Stromal cell of bone marrow (primary cell): ENCODE measurements around the gene FGFR3.

Experiments used
- DNase-seq: peaks from one replicate; pipeline ENCODE4 v3.0.0-alpha.2; 2012; ENCODE audit warnings: low read depth

The FGFR3 gene

DNA sequence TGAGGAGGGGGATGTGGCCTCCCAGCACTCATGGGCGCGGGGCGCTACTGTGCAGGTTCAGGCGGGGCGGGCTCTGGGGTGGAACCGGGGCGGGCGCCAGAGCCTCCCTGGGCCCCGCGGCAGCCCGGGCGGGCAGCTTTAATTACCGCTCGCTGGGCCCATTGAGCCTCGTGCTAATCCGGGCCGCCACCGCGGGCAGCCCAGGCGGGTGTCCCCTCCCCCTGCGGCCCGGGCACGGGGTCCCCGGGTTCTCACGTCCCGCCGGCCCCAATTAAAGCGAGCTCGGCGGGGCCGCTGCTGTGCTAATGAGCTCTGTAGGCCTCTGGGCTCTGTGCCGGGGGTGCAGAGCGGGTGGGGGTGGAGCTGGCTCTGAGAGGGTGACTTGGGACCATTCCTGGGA lies 22.8 kb upstream of the FGFR3 start:
- DNase-seq, result no peak

DNA sequence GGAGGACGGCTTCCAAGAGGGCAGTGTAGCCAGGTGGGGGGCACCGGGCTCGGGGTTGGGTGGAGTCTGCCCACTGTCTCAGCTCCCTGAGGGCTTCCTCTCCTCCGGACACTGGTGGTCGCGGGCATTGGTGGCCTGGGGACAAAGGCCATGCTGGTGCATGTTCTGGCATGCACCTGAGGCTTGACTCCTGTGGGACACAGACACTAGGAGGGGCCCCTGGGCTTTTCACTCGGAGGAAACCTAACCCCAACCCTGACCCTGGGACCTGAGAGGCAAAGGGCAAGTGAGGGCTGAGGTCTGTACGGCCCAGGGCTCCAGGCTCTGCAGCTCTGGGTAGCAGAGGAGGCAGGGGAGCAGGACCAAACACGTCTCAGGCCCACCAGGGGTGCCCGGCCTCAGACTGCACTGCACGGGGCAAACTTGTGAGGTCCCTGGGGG lies 22.3 kb upstream of the FGFR3 start:
- DNase-seq, result no peak

DNA sequence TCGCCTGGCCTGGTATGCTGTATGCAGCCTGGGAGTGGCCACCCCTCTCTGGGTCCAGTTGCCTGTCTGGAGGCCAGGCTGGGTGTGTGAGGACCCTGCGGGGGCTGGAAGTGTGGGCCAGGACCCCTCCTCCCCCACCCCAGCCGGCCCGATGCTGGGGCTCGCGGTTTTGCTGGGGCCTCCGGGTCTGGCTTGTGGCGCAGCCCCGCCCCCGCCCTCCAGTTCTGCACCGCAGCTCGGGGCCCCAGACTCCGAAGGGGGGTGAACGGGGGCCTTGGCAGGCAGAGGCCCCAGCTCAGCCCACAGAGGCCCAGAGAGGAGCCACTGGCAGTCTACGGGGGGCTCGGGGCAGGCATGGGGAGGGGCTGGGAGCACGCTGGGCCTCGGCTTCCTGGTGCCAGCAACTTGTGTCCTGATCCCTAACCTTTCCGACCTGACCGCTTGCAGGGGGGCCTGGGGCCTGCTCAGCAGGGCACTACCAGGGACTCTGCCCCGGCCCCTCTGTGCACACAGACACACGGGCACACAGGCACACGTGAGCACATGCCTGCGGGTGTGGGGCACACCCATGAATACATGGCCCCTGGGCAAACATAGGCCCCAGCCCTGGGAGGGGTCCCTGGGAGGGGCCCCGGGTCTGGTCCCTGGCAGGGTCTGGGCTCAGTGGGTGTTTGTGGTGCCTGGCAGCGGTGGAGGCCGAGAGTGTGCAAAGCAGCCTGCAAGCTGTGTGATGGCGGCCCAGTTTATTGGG lies 21.4 kb upstream of the FGFR3 start:
- no peak for DNase-seq

DNA sequence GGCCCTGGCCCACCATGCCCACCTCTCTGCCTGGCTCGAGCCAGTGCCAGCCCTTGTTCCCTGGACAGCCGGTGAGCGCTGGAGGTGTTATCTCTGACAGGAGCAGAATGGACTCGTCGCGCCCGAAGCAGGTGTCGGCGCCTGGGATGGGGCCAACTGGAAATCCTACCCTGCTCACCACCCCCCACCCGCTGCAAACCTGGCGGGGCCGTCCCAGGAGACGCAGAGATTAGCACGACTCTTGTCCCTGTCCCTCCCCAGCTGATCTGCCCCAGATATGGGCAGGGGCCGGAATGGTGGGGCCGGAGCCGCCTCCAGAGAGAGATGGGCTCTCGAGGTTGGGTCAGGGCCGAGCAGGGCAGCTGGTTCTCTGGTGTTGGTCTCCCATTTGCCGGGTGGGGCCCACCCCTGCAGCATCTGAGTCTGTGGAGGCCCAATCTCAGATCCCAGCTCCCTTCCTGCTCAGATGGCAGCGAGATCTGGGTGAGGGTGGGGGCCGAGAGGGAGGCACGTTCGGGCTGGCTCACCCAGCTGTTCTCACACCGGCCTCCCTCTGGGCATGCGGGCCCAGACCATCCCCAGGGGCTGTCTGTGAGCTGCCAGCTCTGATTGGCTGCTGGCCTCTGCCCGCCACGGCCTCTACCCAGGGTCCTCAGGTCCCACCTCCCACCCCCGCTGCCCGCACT lies 20.1 kb upstream of the FGFR3 start:
- no peak for DNase-seq

DNA sequence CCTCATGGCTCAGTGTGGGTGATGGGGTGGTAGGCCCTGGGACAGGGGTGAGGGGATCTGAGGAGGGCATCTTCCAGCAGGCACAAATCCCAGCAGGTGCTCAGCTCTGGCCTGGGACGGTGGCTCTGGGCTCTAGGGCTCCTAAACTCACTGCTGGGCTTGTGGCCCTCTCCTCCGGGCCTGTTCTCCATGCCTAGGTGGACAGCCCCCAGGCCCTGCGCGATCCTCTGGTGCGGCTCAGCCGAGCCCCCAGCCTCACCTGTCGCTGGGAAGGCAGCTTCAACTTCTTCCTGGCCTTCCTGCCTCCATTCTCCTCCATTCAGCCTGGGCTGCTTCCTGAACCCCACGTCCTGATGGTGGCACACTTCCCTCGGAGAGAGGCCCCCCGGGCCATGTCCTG lies 19.3 kb upstream of the FGFR3 start:
- DNase-seq, result no peak

DNA sequence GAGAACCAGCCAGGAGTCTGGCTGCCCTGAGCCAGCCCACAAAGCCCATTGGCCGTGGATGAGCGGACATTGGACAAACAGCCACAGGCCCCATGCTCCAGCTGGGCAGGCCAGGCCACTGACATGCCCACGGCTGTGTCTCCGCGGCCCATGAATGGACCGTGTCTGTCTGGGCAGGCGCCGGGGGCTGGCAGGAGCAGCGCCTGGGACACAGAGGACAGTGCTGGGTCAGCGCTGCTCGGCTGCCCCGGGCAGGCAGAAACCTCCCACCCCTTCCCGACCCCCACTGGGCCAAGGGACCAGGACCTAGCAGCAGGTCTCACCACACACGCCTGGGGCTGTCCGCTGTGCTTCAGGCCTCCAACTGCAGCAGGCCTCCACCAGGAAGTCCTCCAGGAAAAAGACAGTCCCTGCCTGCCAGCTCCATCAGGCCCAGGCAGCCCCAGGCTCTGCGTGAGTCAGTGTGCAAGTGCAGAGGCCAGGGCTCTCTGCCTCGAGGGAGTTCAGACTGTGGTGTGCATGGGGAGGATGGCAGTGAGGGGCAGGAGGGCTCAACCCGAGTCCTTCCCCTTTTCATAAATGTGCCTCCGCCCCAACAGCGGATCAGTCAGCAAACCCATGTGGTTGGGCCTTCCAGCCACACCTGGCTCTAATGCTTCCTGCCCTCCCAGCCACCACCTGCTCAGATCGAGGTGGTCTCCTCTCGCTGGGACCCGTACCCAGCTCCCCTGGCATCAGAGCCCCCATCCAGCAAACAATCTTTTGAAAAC lies 17.2 kb upstream of the FGFR3 start:
- DNase-seq, result peak; percentile 9

DNA sequence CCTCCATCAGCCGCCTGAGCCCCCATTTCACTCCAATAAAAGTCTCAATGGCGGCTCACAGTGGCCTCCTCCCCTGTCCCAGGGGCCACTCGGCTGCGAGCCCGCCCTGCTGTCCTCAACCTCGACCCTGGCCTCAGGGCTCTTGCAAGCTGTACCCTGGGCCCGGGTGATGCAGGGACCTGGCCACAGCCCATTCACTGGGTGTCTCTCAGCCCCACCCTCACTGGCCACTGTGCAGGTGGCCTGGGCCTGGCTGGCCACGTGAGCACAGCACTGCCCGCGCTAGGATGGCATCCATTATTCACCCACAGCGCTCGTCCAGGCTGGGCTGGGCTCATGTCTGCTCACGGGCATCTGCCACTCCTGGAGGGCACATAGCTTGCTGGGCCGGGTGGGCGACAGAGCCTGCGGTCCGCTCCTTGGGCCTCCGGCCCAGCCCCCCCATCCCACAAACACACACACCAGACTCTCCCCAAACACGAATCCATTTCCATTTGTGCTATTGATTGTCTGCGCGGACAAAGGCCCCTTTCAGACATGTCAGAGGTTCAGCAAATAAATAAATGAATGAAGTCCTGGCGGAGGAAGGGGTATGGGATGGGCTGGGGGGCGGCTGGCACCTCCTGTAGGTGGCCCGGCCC lies 16.5 kb upstream of the FGFR3 start:
- no peak for DNase-seq

DNA sequence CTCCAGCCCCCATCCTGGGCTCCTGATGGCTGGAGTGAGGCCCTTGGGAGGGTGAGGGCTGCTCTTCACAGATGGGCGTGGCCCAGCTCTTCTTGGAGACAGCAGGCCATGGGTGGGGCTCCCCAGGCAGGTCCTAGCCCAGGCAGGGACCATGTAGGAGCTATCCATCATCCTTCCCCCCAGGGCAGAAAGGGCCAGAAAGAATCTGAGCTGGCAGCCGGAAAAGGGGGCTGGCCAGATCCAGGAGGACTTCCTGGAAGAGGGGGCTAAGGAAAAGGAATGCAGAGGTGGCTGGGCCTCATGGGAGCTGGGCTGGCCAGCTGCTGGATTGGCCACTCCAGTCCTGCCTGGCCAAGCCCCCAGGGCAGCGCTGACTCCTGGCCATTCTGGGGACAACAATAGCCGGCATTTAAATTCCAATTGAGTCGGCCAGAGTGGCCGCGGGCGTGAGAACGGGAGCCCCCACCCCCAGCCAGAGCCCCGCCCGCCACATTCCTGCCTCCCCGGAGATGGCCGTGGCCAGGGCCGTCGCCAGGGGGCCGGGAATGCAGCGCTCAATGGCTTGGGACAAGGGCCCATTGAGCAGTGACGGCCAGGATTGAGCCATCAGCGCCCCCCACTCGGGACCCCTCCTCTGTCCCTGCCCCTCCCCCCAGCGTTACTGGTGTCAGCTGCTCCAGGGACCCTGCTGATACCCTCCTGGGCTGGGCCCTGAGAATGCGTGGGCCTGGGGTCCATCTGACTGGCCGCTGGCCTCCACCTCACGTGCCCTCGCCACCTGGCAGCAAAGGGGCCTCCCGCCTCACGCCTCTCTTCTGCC lies 15.1 kb upstream of the FGFR3 start:
- DNase-seq, result no peak

DNA sequence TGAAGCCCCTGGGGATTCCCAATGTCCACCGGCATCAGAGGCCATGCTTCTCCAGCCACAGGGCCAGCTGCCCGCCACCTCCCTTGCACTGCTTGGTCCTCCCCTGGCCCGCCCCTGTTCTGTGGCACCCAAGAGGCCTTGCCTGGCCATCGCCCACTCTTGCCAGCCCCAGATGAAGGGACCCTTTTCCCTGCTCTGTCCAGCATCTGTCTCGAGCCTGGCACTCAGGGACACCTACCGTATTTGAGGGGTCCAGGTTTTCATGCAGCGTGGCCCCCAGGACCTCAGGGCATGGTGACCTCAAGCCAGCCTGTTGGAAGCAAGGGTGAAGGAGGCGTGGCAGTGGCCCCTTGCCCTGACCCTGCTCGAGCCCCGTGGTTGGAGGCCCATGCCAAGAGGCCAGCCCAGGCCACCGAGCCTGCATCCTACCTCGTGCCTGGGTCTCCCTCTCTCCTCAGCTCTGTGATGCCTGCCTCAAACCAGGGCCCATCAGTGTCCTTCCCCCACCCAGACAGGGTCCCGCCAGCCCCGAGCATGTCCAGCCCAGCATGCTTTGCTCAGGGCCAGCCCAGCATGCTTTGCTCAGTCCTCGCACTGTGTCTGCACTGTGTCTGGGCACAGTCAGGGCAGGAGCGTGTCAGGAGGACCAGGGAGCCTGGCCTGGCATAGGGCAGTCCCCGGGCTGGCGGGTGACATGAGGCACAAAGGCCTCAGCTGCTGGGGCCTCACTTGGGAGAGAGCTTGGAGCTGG lies 14.3 kb upstream of the FGFR3 start:
- no peak for DNase-seq

DNA sequence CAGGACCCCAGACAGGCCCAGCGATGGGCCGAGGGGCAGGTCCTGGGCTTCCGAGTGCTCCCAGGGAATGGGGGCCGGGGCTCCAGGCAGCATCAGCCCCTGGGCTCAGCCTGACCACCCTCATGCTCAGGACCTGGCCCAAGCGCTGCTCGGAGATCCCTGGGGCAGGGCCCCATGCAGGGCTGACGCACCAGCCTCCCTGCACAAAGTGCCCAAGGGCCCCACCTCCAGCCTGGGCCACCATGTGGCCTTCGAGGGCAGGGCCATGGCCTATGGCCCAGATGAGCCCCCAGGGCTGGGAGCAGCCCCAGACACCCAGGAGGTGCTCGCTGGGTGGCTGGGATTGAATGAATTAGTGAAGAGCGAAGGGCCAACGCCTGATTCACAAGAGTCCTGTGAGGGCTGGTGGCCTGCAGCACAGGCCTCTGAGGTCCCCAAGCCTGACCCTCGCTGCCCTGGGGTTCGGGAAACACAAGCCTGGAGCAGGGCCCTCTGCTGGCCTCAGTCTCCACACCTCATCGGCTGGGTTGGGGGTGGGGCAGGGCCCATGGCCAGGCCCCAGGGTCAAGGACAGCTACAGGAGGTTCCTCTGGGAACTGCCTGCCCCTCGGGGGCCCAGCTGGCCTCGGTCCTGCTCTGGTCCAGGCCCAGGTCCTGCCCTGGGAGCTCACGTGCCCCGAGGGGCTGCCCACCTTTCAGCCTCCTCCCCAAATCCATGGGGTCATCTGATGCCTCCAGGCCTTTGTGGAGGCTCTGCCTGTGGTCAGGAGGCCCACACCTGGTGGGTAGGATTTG lies 13.3 kb upstream of the FGFR3 start:
- no peak for DNase-seq

DNA sequence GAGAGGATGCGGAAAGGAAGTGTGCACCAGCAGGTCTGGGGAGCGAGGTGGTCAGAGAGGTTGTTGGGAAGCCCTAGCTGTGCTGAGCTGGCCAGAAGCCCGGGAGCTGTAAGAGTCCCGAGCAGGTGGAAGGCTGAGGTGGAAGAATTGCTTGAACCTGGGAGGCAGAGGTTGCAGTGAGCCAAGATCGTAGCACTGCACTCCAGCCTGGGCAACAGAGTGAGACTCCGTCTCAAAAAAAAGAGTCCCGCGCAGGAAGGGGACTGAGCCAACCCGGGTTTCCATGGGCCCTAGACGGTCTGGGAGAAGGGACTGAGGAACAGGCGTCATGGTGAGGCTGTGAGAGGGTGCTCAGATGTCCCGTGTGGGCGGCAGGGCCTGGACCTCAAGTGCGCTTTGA lies 12.7 kb upstream of the FGFR3 start:
- no peak for DNase-seq

DNA sequence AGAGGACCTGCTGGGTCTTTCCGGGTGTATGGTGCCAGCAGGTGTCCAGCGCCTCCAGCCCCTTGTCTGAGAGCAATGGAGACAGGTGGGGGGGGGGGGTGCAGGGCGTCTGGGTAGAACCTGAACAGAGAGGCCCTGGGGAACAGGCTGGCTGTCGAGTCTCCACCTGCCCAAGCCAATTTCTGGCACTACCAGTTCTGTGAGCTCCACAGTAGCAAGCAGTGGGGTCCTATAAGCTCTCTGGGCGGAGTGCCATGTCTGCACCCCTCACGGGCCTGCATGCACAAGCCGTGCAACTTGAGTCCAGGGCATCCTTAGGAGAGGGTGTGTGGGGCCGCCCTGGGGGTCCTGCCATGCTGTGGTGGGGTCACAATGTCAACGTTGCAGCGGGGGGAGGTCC lies 10.1 kb upstream of the FGFR3 start:
- DNase-seq, result no peak

DNA sequence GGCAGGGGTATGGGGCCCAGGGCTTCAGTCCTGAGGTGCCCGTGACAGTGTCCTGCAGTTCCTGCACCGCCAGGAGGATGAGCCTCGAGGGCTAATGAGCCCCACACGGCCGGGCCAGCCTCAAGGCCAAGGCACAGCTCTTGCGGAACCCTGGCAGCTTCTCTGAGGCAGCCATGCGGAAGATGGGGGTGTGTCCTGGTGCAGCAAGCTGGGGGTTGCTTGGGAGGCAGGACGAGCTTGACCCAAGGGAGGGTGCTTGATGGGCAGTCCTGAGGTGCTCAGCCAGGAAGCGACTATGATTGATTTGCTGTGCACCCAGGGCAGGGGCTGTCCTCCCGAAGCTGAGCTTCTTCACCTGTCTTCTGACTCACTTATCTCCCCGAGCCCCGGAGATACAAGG lies 9.1 kb upstream of the FGFR3 start:
- no peak for DNase-seq

DNA sequence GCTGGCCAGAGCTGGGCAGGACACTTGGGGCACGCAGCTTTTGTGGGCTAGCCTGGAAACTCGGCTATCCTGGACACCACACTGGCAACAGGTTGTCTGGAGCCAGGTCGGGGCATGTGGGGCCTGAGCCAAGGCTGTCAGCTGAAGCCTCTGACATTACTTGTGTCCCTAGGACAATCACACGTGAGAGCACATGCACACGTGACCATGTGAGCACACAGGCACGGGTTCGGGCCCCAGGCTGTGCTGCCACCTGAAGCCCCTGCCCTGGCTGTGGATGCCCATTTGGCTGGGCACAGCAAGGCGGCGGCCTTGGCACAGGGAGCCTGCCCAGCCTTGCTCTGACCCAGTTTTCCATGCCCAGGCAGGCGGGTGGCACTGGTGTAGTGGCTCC lies 8.7 kb upstream of the FGFR3 start:
- DNase-seq, result no peak

DNA sequence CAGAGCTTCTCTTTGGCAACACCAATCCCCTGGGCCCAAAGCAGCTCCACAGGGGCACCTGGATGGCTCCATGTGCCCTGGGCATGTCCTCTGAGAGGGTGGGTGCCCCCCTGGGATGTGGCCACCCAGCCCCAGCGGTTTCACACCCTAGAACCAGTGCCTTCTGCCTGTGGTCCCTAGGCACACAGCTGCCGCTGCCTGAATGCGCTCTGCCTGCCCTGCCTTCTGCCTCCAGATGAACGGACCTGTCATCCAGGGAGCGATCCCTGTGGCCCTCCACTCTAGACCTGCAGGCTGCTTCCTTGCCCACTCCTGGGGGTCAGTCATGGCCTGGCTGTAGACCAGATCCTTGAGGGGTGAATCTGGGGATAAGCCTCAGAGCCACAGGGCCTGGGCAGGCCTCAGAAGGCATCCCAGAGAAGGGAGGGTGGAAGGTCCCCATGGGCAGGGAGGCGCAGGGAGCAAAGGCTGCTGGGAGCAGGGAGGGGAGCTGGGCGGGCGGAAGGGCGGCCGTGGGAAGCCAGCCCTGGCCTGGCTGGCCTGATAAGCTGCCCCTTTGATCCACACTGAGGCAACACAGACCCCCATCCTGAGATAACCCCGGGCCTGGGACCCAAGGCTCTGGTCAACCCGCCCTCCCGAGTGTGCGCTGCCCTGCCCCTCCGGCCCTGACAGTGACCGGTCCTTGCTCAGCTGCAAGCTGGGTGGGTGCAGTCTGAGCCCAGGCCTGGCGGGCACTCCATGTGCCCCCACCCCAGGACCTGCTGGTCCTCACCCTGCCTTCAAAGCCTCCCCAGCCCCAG lies 8.1 kb upstream of the FGFR3 start:
- DNase-seq, result no peak

DNA sequence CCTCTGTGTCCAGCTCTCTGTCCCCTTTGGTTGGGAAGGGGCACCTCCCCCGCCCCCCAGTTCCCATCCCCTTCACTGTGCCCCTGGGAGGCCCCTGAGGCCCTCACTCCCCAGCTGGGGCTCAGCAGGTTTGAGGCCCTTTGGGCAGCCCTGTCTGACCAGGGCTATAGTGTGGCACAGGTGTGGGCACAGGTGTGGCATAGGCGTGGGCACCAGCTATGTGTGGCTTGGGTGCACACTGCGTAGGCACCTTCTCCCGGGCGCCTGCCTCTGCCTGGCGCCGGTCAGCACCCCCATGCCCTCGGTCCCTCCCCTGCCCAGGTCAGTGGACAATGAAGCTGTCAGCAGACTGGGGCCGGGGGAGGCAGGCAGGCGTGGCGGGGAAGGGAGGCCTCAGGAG lies 7.5 kb upstream of the FGFR3 start:
- DNase-seq, result no peak

DNA sequence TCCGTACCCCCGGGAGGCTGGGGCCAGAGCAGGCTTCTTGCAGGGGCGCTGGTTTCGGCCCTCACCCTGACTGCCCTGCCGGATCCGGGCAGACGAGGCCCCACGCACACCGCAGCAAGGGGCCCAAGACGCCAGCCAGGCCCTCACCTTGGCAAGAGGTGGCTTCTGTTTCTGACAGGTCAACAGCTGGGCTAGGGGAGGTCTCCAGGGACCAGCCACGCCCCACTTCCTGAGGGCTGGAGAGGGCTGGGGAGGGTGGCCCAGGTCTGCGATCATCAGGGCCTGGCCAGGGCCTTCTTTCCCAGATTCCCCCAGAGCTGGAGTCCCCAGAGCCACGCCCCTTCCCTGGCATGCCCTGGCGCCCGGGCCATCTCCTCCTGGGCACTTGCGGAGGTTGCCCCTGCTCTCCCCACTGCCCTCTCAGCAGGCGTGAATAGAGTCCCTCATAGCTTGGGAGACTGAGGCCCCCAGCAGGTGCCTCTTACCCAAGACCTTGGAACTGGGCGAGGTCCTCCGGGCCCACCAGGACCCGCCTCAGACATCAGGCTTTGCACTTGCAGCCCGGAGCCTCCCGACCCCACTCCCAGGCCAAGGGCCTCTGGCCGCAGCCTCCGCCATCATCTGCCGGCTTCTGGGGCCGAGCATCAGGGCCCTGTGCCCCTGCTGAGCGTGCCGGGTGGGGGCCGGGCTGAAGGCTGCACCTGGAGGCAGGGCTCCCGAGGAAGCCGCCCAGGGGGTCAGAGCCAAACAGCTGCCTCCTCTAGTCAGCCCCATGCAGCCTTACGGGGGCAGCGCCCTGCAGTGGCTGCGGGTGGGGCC lies 6.3 kb upstream of the FGFR3 start:
- no peak for DNase-seq

DNA sequence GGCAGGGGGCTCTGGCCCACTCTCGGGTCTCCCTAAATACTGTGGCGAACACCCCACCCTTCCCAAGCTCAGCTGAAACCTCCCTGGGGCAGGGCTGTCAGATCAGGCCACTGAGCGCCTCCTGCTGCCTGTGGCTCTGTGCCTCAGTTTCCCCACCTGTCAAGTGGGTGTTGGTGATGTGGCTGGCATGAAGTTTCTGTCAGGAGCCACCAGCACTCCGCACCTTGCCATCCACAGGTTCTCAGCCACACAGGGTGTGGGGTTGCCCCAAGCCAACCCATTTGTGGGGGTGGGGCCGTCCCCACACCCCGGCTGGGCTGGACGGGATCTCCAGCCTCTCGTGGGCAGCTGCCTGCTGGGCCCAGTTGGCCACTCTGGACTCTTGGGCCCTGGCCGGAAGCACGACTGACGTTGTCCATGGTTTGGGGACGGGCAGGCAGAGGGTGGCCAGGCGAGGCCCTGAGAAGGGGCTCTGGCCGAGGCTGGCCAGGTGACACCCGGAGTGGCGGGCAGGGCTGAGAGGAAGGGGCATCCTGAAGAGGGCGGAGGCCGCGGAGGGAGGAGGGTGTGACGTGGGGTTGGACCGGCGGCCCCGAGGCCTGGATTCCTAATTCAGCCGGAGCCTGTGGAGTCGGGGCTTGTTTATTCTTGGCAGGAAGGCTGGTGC lies 5.5 kb upstream of the FGFR3 start:
- DNase-seq, result no peak
